Peyer's patch (tissue), 4 donors: Measurements from ENCODE around the gene RNF26.

ENCODE experiments used
- POLR2A ChIP-seq, 2 donors: fragments of 450-650 bp; IDR thresholded peaks; one replicate each; pipeline ENCODE4 v1.5.1; 2017; ENCODE audit warnings: antibody characterized with exemption in 2 of 2, mild to moderate bottlenecking in 2 of 2, moderate library complexity in 2 of 2
- TF ChIP-seq, protein P1 (sequence below), 6 experiments: fragments of 450-650 bp in 4 of 6; fragments of 200-600 bp in 2 of 6; sonication (generic) in 1 of 6; IDR thresholded peaks; one replicate each; pipeline ENCODE4 v1.5.1; 2017 to 2019; ENCODE audit warnings: antibody characterized with exemption in 6 of 6, mild to moderate bottlenecking in 3 of 6, moderate library complexity in 1 of 6

DNA sequence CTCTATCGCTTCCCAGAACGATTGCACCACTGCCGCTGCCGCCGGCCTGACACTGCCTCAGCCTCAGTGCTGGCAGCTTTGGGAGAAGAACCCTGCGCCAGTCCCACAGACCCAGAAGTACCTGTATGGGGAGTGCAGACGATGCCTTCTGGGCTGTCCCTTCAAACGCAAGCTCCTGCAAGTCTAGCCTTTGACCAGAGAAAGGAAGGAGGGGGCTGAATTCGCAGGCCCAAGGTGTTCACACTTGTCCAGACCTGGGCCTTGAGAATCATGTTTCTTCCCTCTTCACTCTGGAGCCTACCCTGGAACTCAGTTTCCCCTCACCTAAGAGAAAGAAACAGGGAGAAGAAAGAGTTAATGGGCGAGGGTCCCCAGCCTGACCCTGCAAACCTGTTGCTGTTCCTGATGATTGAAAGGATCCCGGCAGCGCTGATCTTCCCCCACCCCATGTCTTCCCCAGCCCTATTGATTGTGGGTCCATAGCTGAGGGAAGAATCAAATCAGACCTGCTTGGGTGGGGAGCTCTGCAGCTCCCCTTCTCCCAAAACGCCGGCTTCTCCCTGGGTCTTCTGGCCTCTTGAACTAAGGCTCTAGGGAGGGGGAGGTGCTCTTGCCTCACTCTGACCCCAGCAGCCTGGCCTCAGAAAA lies 16.6 kb upstream of the RNF26 start:
- TF ChIP-seq, protein P1, sequence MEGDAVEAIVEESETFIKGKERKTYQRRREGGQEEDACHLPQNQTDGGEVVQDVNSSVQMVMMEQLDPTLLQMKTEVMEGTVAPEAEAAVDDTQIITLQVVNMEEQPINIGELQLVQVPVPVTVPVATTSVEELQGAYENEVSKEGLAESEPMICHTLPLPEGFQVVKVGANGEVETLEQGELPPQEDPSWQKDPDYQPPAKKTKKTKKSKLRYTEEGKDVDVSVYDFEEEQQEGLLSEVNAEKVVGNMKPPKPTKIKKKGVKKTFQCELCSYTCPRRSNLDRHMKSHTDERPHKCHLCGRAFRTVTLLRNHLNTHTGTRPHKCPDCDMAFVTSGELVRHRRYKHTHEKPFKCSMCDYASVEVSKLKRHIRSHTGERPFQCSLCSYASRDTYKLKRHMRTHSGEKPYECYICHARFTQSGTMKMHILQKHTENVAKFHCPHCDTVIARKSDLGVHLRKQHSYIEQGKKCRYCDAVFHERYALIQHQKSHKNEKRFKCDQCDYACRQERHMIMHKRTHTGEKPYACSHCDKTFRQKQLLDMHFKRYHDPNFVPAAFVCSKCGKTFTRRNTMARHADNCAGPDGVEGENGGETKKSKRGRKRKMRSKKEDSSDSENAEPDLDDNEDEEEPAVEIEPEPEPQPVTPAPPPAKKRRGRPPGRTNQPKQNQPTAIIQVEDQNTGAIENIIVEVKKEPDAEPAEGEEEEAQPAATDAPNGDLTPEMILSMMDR (IDR thresholded peaks at IDR 0.05), result no peak
- no peak for TF ChIP-seq POLR2A (IDR thresholded peaks at IDR 0.05)
